GM18507 (cell line): ENCODE measurements around the gene PNRC1.
"Not testable (repeated sequence)": the region's sequence is repeated elsewhere in the genome, so short reads cannot be mapped to it uniquely, and the experiment has no call there.

ENCODE experiments used
- DNase-seq: peaks from one replicate; pipeline ENCODE4 v3.0.0; 2011; ENCODE audit warnings: low read depth; ENCODE audit not compliant: insufficient read length; ENCODE audit errors: extremely low spot score
- FAIRE-seq: peaks from 2 replicates; lab custom pipeline; 2011; peaks lifted over from hg19 to GRCh38; lab: Jason Lieb, UNC

Gene PNRC1

GRCh38 chr6:89085409-89086205 lies 5.1 kb downstream of the PNRC1 start:
- DNase-seq (no peak), FAIRE-seq (no peak)

- FAIRE-seq (no peak), DNase-seq (no peak)
Observed at GRCh38 chr6:89087881-89088280, 7.3 kb downstream of the PNRC1 start.

GRCh38 chr6:89098461-89098860 lies 17.9 kb downstream of the PNRC1 start:
- peak; percentile 82 for FAIRE-seq

GRCh38 chr6:89100114-89100513 lies 19.6 kb downstream of the PNRC1 start:
- FAIRE-seq (no peak), DNase-seq (no peak)

More at GRCh38 chr6:89098461-89098860, 17.9 kb downstream of the PNRC1 start:
- no peak for DNase-seq

- FAIRE-seq (no peak), DNase-seq (no peak)
Observed at GRCh38 chr6:89110284-89110683, 29.7 kb downstream of the PNRC1 start.

DNA sequence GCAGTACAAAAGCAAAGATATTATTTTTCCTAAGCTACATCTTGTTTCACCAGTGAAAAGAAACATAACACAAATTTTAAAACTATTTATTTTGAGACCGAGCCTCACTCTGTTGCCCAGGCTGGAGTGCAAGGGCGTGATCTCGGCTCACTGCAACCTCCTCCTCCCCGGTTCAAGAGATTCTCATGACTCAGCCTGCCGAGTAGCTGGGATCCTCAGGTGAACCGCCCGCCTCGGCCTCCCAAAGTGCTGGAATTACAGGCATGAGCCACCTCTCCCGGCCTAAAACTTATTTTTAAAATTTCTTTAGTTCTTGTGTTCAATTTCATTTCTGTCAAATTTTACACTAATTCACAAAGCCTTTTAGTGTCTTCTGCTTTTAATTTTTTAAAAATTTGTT lies 31.4 kb downstream of the PNRC1 start:
- FAIRE-seq (no peak), DNase-seq (no peak)

DNA sequence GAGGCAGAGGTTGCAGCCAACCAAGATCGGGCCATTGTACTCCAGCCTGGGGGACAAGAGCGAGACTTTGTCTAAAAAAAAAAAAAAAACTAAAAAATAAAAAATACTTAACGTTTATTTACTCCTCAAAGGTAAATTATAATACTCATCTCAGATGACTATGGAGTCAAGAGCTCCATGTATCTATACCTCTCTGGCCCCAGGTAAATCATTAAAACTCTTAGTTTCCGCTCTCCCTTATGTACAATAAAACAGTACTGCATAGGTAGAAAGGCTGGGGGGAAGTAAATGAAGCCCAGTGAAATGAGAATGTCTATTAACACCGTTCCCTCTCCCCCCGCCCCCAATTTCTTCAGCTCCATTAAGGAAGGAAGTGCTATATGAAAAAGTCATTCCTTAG lies 36.2 kb downstream of the PNRC1 start:
- FAIRE-seq (no peak), DNase-seq (no peak)

DNA sequence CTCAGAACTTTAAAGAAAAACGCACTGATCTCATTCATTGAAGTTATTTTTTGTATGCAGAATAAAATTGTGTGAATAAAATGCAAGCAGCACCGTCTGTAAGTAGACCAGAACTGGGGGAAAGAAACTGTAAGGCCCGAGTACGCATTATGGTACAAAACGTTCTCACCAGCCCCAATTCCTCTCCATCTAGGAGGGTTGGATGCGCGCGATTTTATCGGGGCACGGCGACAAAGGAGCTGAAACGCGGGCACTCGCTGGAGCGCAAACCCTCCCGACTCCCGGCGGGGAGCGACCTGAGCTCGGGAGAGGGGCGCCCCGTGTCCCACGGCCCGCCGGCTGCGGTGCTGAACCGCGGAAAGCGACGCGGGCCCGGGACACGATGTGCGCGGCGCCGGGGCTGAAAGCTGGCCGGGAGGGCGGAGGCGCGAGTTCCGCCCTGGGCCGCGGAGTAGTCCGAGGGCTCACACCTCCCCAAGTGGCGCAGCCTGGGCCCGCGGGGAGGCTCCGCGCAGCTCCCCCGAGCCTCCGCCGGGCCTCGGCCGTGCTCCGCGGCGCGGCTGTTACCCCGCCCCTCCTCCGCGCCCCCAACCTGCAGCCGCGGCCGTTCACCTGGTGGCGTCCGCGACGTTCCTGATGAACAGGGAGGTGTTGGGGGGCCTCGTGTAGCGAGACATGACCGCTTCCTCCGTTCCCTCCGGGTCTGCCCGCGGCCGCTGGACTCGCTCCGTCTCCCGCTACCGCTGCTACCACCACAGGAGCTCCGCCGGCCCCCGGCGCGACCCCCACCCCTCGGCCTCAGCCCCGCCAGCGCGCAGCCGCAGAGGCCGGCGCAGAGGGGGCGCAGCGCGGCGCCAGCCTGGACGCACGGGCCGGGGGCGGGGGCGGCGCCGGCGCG lies 36.9 kb downstream of the PNRC1 start, which contains the start of gene SRSF12:
Gene SRSF12, minus strand, starts transcription at position 861 of the 898 bp plus-strand sequence. Its CDS starts 184 bp downstream, at position 677.
- DNase-seq: peak; percentile 69
- peak; percentile 50 for FAIRE-seq

GRCh38 chr6:89118931-89119330 lies 38.4 kb downstream of the PNRC1 start:
- no peak for DNase-seq
- FAIRE-seq: no peak

DNA sequence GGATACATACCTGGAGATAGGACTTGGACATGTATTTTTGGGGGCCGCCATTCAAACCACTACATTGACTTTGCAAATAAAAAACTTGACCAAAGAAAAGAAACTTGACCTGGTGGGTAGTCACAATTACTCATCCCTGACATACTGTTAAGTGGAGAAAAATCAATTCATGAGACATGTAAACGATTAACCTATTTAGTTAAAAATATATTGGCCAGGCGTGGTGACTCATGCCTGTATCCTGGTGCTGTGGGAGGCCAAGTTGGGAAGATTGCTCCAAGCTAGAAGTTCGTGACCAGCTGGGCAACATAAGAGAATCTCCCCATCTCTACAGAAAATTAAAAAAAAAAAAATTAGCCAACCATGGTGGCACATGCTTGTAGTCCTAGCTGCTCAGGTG lies 39.8 kb downstream of the PNRC1 start:
- no peak for FAIRE-seq

DNA sequence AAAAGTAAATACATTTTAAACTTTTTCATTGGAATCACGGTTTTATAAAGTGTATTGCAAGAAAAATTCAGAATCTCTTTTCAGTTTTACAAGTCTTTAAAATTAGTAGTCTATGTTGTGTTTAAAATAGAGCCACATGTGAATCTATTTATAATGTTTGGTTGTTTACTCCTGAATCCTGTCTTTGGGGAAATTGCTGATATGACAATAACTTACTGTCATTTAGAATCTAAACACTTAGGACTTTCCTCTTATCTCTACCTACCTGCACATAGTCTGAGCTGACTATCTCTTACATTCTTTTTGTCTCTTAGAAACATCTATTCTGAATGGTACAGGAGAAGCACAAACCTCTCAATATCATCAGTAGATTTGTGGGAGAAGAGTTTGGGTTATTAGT lies 41.4 kb downstream of the PNRC1 start:
- no peak for FAIRE-seq
- no peak for DNase-seq

More for the DNA sequence above, 39.8 kb downstream of the PNRC1 start:
- no peak for DNase-seq

DNA sequence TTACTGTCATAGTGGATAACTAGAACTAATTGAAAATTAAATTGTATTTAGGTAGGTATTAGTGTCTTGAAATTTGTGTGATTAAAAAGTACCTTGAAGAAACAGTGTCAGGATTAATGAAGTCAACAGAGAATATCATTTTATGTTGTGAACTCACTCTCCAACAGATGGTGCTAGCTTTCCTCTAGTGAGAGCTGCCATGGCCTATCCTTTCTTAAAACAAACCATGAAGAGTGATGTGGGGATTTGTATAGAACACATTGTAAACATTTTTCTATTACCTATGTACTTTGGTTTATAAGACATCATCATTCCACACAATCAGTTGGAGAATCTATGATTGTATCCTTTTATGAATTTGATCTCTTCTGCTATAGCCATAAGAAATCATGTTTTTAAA lies 42.1 kb downstream of the PNRC1 start:
- no peak for DNase-seq
- FAIRE-seq: peak; percentile 78

DNA sequence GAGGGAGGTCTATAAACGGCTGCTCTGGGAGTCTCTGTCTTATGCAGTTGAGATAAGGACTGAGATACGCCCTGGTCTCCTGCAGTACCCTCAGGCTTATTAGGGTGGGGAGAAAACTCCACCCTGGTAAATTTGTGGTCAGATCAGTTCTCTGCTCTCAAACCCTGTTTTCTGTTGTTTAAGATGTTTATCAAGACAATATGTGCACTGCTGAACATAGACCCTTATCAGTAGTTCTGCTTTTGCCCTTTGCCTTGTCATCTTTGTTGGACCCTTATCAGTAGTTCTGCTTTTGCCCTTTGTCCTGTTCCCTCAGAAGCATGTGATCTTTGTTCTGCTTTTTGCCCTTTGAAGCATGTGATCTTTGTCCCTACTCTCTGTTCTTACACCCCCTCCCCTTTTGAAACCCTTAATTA lies 47.7 kb downstream of the PNRC1 start:
- FAIRE-seq, DNase-seq: not testable (repeated sequence)

DNA sequence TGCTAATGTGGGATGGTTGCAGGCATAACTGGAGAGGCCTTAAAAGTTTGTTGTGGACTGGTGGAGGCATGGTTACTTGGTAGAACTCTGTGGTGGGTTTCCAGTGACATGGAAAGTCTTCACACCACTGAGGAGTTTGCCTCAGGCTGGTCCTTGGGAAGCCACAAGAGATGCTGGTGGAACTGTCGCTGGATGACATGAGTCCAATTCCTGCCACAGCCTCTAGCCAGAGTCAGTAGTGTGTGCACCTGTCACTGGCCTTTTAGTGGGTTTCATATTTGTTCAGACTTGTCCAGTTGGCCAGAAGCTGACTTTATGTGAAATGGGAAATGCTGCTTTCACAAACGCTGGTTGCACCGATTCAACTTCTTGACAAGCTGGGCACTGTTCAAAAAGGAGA lies 51.0 kb downstream of the PNRC1 start:
- DNase-seq (no peak), FAIRE-seq (no peak)

DNA sequence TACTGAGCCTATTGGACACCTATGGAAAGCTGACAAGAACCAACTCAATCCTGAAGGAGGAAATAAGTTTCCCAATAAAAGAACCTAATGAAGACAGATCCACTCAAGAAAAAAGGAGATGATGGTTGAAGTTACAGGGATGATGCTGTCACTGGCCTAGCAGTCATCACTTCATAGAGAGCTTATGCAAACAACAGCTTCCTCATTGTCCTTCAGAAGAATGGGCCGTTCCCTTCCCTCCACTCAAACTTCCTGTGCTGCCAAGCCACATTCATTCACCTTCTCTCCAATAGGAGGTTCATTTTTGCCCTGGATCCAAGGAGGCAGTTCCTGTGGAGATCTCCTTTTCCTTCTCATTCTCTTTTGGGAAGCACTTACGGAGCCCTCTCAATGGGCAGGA lies 51.5 kb downstream of the PNRC1 start:
- FAIRE-seq: no peak
- no peak for DNase-seq

GRCh38 chr6:89133981-89134380 lies 53.4 kb downstream of the PNRC1 start:
- FAIRE-seq (no peak), DNase-seq (no peak)

DNA sequence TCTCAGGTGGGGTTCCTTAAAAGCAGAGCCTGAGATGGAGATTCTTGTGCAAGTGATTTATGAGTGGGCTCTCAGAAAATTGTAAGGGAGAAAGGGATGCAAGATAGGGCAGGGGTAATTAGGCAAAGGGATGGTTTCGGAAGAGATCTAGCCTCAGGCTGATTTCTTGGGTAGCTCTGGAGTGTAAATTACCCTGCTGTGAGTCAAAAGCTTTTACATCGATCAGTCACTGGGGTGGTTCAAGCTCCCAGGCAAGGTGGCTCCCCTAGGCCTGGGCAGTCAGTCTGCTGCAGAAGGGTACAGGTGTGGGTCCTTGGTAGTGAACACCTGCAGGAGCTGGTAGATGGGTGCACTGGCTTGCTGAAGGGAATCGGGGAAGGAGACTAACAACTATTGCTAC lies 54.2 kb downstream of the PNRC1 start:
- DNase-seq: no peak
- FAIRE-seq: no peak
